ENCODE measurements around the gene GPR84. TPM values are rescaled to one million over a fixed set of nuclear protein-coding genes. Genes with fewer than 3 reads are reported as not detected.

GPR84 gene
- total and polyA plus RNA-seq, 2 of the 13 experiments (the other 11 are each of a cell fraction or from before 2014, with no cell fraction given) = not detected

DNA sequence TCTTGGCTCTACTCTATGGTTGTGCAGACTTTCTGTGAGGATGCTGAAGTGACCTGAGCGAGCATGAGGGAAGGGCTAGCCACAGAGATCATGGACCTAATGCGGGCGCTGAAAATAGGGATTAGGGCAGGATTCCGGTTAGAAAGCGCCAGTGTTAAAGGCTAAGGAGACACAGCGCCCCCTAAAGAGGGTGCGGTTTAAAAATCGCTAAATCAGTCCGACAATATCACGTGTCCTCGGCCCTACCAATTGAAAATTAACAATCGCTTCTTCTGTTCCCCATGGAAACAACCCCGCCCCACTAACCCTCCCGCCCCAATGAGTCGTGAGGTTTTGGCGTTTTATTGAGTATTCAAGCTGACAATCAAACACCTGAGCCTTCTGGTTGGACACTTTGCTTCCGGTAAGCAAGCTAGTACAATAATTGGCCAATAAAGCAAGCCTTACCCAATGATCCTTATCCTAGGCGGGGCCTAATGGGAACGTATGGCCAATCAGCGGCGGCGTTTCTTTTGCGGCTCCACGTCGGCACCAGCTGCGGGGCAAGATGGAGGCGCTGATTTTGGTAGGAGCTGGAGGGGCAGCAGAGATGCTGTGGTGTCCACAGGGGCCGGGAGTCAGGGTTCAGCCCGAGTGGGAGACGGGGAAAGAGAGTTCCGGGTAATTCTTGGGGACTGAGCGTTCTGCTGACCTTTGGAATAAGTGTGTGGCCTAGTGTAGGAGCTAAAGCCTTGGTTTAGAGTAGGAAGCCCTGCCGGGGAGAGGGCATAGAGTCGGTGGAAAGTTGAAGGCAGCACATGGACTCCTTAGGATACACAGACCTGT lies 39.5 kb downstream of the GPR84 start, which contains the start of gene COPZ1 (continued):
- peak; percentile 36; the same call in 1 of the 2 replicates for TF ChIP-seq PHF21A (CRISPR knock-in tag; IDR thresholded peaks at IDR 0.05)
- TF ChIP-seq FOXO1 (CRISPR knock-in tag; IDR thresholded peaks at IDR 0.05) = peak; percentile 48
- TF ChIP-seq ZNF574 (CRISPR knock-in tag; IDR thresholded peaks at IDR 0.05) = no peak
- peak; percentile 98 for TF ChIP-seq NFYC (CRISPR knock-in tag; IDR thresholded peaks at IDR 0.05)
- peak; percentile 96 for TF ChIP-seq POLR2G (IDR thresholded peaks at IDR 0.05; ENCODE audit: low read depth, low read length)
- TF ChIP-seq BORCS8-MEF2B (CRISPR knock-in tag; IDR thresholded peaks at IDR 0.05) = peak; percentile 67
- TF ChIP-seq ZMYM4 (CRISPR knock-in tag; IDR thresholded peaks at IDR 0.05) = peak; percentile 44
- TF ChIP-seq ZNF784 (CRISPR knock-in tag; IDR thresholded peaks at IDR 0.05; ENCODE audit: borderline replicate concordance) = peak; percentile 27; the same call in 1 of the 2 replicates
- TF ChIP-seq ELF4 (CRISPR knock-in tag; IDR thresholded peaks at IDR 0.05; ENCODE audit: borderline replicate concordance) = peak; percentile 78
- TF ChIP-seq NFIB (CRISPR knock-in tag; IDR thresholded peaks at IDR 0.05; ENCODE audit: borderline replicate concordance) = no peak
- TF ChIP-seq, protein P1, sequence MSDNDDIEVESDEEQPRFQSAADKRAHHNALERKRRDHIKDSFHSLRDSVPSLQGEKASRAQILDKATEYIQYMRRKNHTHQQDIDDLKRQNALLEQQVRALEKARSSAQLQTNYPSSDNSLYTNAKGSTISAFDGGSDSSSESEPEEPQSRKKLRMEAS (IDR thresholded peaks at IDR 0.05) = peak; percentile 38; the same call in 1 of the 2 replicates
- peak; percentile 65; the same call in 1 of the 2 replicates for TF ChIP-seq MLLT10 (CRISPR knock-in tag; IDR thresholded peaks at IDR 0.05)
- 0 out of 2 replicates have a peak, but pooled peaks have one; percentile 41 for TF ChIP-seq ZNF543 (CRISPR knock-in tag; IDR thresholded peaks at IDR 0.05)
- TF ChIP-seq TFE3 (CRISPR knock-in tag; IDR thresholded peaks at IDR 0.05) = peak; percentile 46; the same call in 1 of the 2 replicates
- TF ChIP-seq PHF20 (CRISPR knock-in tag; IDR thresholded peaks at IDR 0.05) = peak; percentile 72; the same call in 1 of the 2 replicates
- peak; percentile 62; the same call in 1 of the 2 replicates for TF ChIP-seq TSC22D2 (CRISPR knock-in tag; IDR thresholded peaks at IDR 0.05; ENCODE audit: borderline replicate concordance)
- peak; percentile 81 for TF ChIP-seq KMT2B (CRISPR knock-in tag; IDR thresholded peaks at IDR 0.05)
- TF ChIP-seq, protein P2, sequence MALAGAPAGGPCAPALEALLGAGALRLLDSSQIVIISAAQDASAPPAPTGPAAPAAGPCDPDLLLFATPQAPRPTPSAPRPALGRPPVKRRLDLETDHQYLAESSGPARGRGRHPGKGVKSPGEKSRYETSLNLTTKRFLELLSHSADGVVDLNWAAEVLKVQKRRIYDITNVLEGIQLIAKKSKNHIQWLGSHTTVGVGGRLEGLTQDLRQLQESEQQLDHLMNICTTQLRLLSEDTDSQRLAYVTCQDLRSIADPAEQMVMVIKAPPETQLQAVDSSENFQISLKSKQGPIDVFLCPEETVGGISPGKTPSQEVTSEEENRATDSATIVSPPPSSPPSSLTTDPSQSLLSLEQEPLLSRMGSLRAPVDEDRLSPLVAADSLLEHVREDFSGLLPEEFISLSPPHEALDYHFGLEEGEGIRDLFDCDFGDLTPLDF (CRISPR knock-in tag; IDR thresholded peaks at IDR 0.05) = peak; percentile 40; the same call in 1 of the 2 replicates
- no peak; the same call in 1 of the 2 replicates for TF ChIP-seq ZNF749 (CRISPR knock-in tag; IDR thresholded peaks at IDR 0.05; ENCODE audit: borderline replicate concordance)
- peak; percentile 43; the same call in 1 of the 2 replicates for TF ChIP-seq NKX3-1 (CRISPR knock-in tag; IDR thresholded peaks at IDR 0.05)
